Measurements from ENCODE around the gene C17orf67. TPM values are rescaled to one million over a fixed set of nuclear protein-coding genes. Genes with fewer than 3 reads are reported as not detected.

The C17orf67 gene
- total RNA-seq, 5 donors from 2014 or later (not counting 1 experiment from before 2014, with no cell fraction given) = 4.8 to 9.6 (median 8.4) TPM

DNA sequence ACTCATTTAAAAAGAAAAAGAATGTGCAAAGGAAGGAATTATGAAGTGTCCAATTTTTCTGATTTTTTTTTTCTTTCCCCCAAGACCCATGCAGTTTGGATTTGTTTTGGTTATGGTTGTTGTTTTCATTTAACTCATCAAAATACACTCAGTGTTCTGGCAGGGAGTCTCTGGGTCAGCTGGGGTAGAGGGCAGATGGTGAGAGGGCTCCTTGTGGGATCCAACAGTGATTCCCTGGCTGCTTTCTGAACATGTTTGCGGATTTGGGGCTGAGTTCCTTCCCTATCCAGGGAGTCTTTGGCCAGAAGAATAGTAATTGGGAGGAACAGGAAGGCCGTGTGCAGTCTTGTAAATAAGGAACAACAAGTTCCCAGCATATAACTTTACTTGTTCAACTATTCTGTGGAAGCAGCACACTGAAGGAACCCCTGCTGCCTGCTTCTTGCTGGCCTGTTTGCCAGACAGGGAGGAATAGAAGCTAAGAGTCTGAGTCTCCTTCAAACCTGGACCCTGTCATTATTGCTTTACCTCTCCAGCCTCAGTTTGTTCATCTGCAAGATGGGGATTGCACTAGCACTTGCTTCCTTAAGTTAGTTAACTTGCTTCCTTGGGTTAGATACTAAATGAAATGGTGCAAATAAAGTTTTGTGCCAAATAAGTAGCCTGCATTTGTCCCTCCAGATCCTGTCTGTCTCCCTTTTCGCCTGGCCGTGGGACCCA is 32.1 kb downstream of the C17orf67 start:
- Histone ChIP-seq H3K27ac (ENCODE audit: low read length) (no peak overlapping the region), H3K27me3 (replicated peaks in 1 of 2; ENCODE audit: control insufficient read depth in 2 of 2, extremely low read depth in 1 of 2, insufficient read depth in 2 of 2, low read length in 1 of 2) (no peaks in the 10 kb centered on the region), H3K36me3 (ENCODE audit: control insufficient read depth in 2 of 2, extremely low read depth in 1 of 2, insufficient read depth in 1 of 2, low read length in 1 of 2) (no peaks in the 10 kb centered on the region), H3K4me3 (ENCODE audit: control insufficient read depth in 1 of 2, extremely low read depth in 1 of 2, low read length in 1 of 2) (no peak overlapping the region), H3K9me3 (no peaks in the 10 kb centered on the region), H3K4me1 (ENCODE audit: control insufficient read depth in 1 of 2, extremely low read depth in 1 of 2, insufficient read depth in 2 of 2, low read length in 2 of 2) (no peaks in the 10 kb centered on the region)
- H3K4me3 Mint-ChIP-seq = no peak overlapping the region
- no peak overlapping the region for H3K27ac Mint-ChIP-seq
- no peaks in the 10 kb centered on the region for H3K4me1 Mint-ChIP-seq
- no peaks in the 10 kb centered on the region for H3K27me3 Mint-ChIP-seq
- H3K9me3 Mint-ChIP-seq = no peaks in the 10 kb centered on the region
- CTCF ChIA-PET = no interaction called here
- DNase-seq = no peak
- peaks cover 11% of the 10 kb centered on the region for H3K36me3 Mint-ChIP-seq
- ATAC-seq (replicated peaks in 1 of 4) = no peak
- WGBS (ENCODE audit: insufficient coverage) = no CpG with 5 or more reads among the region's 4 CpGs
- POLR2A ChIA-PET = no interaction called here

DNA sequence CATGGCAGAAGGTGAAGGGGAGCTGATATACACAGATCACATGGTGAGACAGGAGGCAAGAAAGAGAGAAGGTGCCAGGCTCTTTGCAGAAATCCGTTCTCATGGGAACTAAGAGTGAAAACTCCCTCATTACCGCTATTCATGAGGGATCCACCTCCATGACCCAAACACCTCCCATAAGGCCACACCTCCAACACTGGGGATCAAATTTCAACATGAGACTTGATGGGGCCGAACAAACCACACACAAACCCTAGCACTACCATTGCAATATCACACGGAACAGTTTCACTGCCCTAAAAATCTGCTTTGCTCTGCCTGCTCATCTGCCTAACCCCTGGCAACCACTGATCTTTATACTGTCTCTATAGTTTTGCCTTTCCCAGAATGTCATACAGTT is 34.8 kb downstream of the C17orf67 start:
- no peaks in the 10 kb centered on the region for H3K9me3 Mint-ChIP-seq
- DNase-seq (no peak), ATAC-seq (replicated peaks in 1 of 4) (no peak)
- ChIA-PET POLR2A (interaction anchor here in 1 of 2 donors (0.6 to 0.7 kb wide), 2 partner anchors 134 to 804 kb away, joined by 3 read pairs; no protein-coding TSS in a partner anchor), CTCF (interaction anchor here in 1 of 2 donors (0.6 kb wide), 1 partner anchor 370 kb away, joined by 9 read pairs; no protein-coding TSS in a partner anchor)
- no peak overlapping the region for H3K4me3 Mint-ChIP-seq
- no peak overlapping the region for H3K4me3 ChIP-seq (ENCODE audit: control insufficient read depth in 1 of 2, extremely low read depth in 1 of 2, low read length in 1 of 2)
- H3K27me3 ChIP-seq (replicated peaks in 1 of 2; ENCODE audit: control insufficient read depth in 2 of 2, extremely low read depth in 1 of 2, insufficient read depth in 2 of 2, low read length in 1 of 2) = no peaks in the 10 kb centered on the region
- 88% methylated on average over 4 of the region's 4 CpGs for WGBS (ENCODE audit: insufficient coverage)
- no peaks in the 10 kb centered on the region for H3K9me3 ChIP-seq
- no peaks in the 10 kb centered on the region for H3K36me3 ChIP-seq (ENCODE audit: control insufficient read depth in 2 of 2, extremely low read depth in 1 of 2, insufficient read depth in 1 of 2, low read length in 1 of 2)
- H3K36me3 Mint-ChIP-seq = peaks cover 16% of the 10 kb centered on the region
- H3K4me1 Mint-ChIP-seq = no peaks in the 10 kb centered on the region
- no peaks in the 10 kb centered on the region for H3K27me3 Mint-ChIP-seq
- H3K4me1 ChIP-seq (ENCODE audit: control insufficient read depth in 1 of 2, extremely low read depth in 1 of 2, insufficient read depth in 2 of 2, low read length in 2 of 2) = no peaks in the 10 kb centered on the region
- H3K27ac ChIP-seq (ENCODE audit: low read length) = no peak overlapping the region
- H3K27ac Mint-ChIP-seq = no peak overlapping the region

DNA sequence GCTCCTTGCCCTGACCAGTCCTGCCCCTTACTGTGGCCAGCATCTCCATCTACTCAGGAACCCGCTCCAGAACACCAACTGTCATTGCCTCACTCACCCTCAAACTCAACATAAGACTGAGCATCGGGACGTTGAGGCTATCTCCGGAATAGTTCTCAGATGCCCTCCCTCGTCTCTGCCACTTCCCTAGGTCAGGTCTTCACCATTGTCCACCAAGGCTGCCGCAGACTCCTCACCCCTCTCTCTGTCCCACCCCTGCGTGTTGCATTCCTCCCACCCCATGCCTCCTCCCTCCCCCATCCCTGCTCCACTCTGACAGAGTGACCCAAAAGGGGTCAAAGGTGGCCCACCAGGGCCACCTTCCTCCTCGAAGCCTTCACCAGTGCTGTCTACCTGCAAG is 37.2 kb downstream of the C17orf67 start:
- 85% methylated on average over 8 of the region's 8 CpGs for WGBS (ENCODE audit: insufficient coverage)
- no peak overlapping the region for H3K27ac Mint-ChIP-seq
- no peaks in the 10 kb centered on the region for H3K4me1 ChIP-seq (ENCODE audit: control insufficient read depth in 1 of 2, extremely low read depth in 1 of 2, insufficient read depth in 2 of 2, low read length in 2 of 2)
- no peak overlapping the region for H3K4me3 Mint-ChIP-seq
- no peaks in the 10 kb centered on the region for H3K27me3 Mint-ChIP-seq
- H3K4me1 Mint-ChIP-seq = no peaks in the 10 kb centered on the region
- peaks cover 0 to 9% (median 0%) of the 10 kb centered on the region in 3 donors for H3K9me3 Mint-ChIP-seq
- no peak overlapping the region for H3K4me3 ChIP-seq (ENCODE audit: control insufficient read depth in 1 of 2, extremely low read depth in 1 of 2, low read length in 1 of 2)
- peaks cover 20% of the 10 kb centered on the region for H3K36me3 Mint-ChIP-seq
- ChIA-PET POLR2A (no interaction called here), CTCF (no interaction called here)
- no peaks in the 10 kb centered on the region for H3K36me3 ChIP-seq (ENCODE audit: control insufficient read depth in 2 of 2, extremely low read depth in 1 of 2, insufficient read depth in 1 of 2, low read length in 1 of 2)
- ATAC-seq (replicated peaks in 1 of 4) (no peak), DNase-seq (no peak)
- H3K9me3 ChIP-seq = no peaks in the 10 kb centered on the region
- H3K27me3 ChIP-seq (replicated peaks in 1 of 2; ENCODE audit: control insufficient read depth in 2 of 2, extremely low read depth in 1 of 2, insufficient read depth in 2 of 2, low read length in 1 of 2) = no peaks in the 10 kb centered on the region
- H3K27ac ChIP-seq (ENCODE audit: low read length) = no peak overlapping the region

DNA sequence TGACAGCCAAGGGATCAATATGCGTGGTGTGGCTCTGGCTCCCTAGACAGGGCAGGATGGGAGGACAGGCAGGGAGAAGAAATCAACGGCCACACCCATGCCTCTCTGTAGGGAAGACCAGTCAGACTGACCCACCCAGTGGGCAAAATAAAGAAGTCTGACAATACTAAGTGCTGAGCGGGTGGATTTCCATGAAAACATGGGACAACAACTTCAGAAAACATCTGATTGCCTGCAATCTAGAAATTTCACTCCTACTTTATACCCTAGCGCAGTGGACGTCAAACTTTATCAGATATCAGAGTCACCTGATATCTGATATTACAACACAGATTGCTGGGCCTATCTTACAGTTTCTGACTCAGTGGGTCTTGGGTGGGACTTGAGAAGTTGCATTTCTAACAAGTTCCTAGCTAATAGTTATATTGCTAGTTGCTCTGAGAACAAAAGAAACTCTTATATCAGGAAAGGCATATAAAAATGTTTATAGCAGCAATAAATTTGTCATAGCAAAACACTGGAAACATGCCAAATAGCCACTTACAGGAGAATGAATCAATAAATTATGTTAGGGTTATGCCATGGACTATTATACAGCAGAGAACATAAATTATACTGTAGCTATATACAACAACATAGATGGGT is 38.4 kb downstream of the C17orf67 start:
- H3K4me1 ChIP-seq (ENCODE audit: control insufficient read depth in 1 of 2, extremely low read depth in 1 of 2, insufficient read depth in 2 of 2, low read length in 2 of 2) = no peaks in the 10 kb centered on the region
- ChIA-PET POLR2A (no interaction called here), CTCF (no interaction called here)
- Mint-ChIP-seq H3K27me3 (no peaks in the 10 kb centered on the region), H3K27ac (no peak overlapping the region), H3K9me3 (peaks cover 0 to 9% (median 0%) of the 10 kb centered on the region in 3 donors), H3K4me1 (no peaks in the 10 kb centered on the region), H3K36me3 (peaks cover 18% of the 10 kb centered on the region), H3K4me3 (no peak overlapping the region)
- no peak for DNase-seq
- ATAC-seq (replicated peaks in 1 of 4) = no peak
- no peaks in the 10 kb centered on the region for H3K36me3 ChIP-seq (ENCODE audit: control insufficient read depth in 2 of 2, extremely low read depth in 1 of 2, insufficient read depth in 1 of 2, low read length in 1 of 2)
- H3K27ac ChIP-seq (ENCODE audit: low read length) = no peak overlapping the region
- H3K9me3 ChIP-seq = no peaks in the 10 kb centered on the region
- WGBS (ENCODE audit: insufficient coverage) = 58% methylated on average over 2 of the region's 5 CpGs
- no peaks in the 10 kb centered on the region for H3K27me3 ChIP-seq (replicated peaks in 1 of 2; ENCODE audit: control insufficient read depth in 2 of 2, extremely low read depth in 1 of 2, insufficient read depth in 2 of 2, low read length in 1 of 2)
- H3K4me3 ChIP-seq (ENCODE audit: control insufficient read depth in 1 of 2, extremely low read depth in 1 of 2, low read length in 1 of 2) = no peak overlapping the region

DNA sequence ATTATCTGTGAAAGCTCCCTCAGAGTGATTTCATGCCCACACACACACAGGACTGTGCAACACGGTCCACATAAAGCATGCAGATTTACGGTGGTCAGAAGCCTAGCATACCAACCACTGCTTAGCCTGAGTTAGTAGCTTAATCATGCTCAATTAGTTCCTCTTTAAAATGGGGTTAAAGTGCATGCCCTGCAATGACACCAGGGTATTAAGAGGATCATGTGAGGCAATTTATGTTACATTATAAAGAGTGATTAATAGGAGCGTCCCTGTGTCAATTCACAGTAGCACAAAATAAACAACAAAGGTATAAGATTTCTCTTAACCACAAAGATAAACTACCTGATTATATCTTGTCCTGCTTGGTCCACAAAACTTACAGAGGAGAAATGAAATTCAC is 39.8 kb downstream of the C17orf67 start:
- Histone ChIP-seq H3K9me3 (no peaks in the 10 kb centered on the region), H3K36me3 (ENCODE audit: control insufficient read depth in 2 of 2, extremely low read depth in 1 of 2, insufficient read depth in 1 of 2, low read length in 1 of 2) (no peaks in the 10 kb centered on the region), H3K27ac (ENCODE audit: low read length) (no peak overlapping the region), H3K27me3 (replicated peaks in 1 of 2; ENCODE audit: control insufficient read depth in 2 of 2, extremely low read depth in 1 of 2, insufficient read depth in 2 of 2, low read length in 1 of 2) (no peaks in the 10 kb centered on the region), H3K4me1 (ENCODE audit: control insufficient read depth in 1 of 2, extremely low read depth in 1 of 2, insufficient read depth in 2 of 2, low read length in 2 of 2) (no peaks in the 10 kb centered on the region), H3K4me3 (ENCODE audit: control insufficient read depth in 1 of 2, extremely low read depth in 1 of 2, low read length in 1 of 2) (no peak overlapping the region)
- Mint-ChIP-seq H3K9me3 (peaks cover 0 to 9% (median 0%) of the 10 kb centered on the region in 3 donors), H3K36me3 (peaks cover 18% of the 10 kb centered on the region), H3K27me3 (no peaks in the 10 kb centered on the region), H3K27ac (no peak overlapping the region), H3K4me3 (no peak overlapping the region), H3K4me1 (no peaks in the 10 kb centered on the region)
- ChIA-PET POLR2A (no interaction called here), CTCF (interaction anchor here in 1 of 2 donors (0.5 kb wide), 1 partner anchor 263 kb away, joined by 6 read pairs; no protein-coding TSS in a partner anchor)
- ATAC-seq (replicated peaks in 1 of 4) (no peak), DNase-seq (no peak)
- no CpG with 5 or more reads among the region's 3 CpGs for WGBS (ENCODE audit: insufficient coverage)

DNA sequence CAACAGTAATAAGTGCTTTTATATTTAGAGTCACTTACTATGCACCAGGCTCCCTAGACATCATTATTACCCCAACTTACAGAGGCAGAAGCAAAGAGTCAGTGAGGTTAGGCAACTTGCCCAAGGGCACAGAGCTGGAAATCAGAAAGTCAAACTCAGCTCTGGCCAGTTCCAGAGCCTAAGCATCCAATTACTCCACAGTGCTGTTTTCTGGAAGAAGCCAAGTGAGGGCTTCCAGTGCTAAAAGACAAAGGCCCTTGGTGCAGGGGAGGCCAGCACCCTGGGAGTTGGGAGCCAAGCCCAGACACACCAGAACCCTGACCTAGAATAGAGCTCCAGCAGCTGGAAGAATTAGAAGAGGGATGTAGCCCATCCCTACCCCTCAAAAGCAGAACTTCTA is 40.2 kb downstream of the C17orf67 start:
- POLR2A ChIA-PET = no interaction called here
- CTCF ChIA-PET = interaction anchor here in 1 of 2 donors (0.5 kb wide), 1 partner anchor 262 kb away, joined by 6 read pairs; no protein-coding TSS in a partner anchor
- Mint-ChIP-seq H3K27ac (no peak overlapping the region), H3K4me1 (no peaks in the 10 kb centered on the region), H3K27me3 (no peaks in the 10 kb centered on the region), H3K4me3 (no peak overlapping the region), H3K9me3 (peaks cover 0 to 9% (median 0%) of the 10 kb centered on the region in 3 donors), H3K36me3 (peaks cover 18% of the 10 kb centered on the region)
- Histone ChIP-seq H3K4me3 (ENCODE audit: control insufficient read depth in 1 of 2, extremely low read depth in 1 of 2, low read length in 1 of 2) (no peak overlapping the region), H3K36me3 (ENCODE audit: control insufficient read depth in 2 of 2, extremely low read depth in 1 of 2, insufficient read depth in 1 of 2, low read length in 1 of 2) (no peaks in the 10 kb centered on the region), H3K27me3 (replicated peaks in 1 of 2; ENCODE audit: control insufficient read depth in 2 of 2, extremely low read depth in 1 of 2, insufficient read depth in 2 of 2, low read length in 1 of 2) (no peaks in the 10 kb centered on the region), H3K9me3 (no peaks in the 10 kb centered on the region), H3K27ac (ENCODE audit: low read length) (no peak overlapping the region), H3K4me1 (ENCODE audit: control insufficient read depth in 1 of 2, extremely low read depth in 1 of 2, insufficient read depth in 2 of 2, low read length in 2 of 2) (no peaks in the 10 kb centered on the region)
- ATAC-seq (replicated peaks in 1 of 4) (no peak), DNase-seq (no peak)
